GM19043 (cell line): Measurements from ENCODE around the gene OTOGL.
"Not testable (repeated sequence)": the region's sequence is repeated elsewhere in the genome, so short reads cannot be mapped to it uniquely, and the experiment has no call there.

Experiments
- ATAC-seq: cut with Tn5 transposase; IDR thresholded peaks from one replicate; pipeline ENCODE4 v1.9.1; 2021; ENCODE audit warnings: low read depth; ENCODE audit not compliant: unreplicated experiment

OTOGL gene

GRCh38 chr12:80213871-80214270 is 114.5 kb downstream of the OTOGL start:
- no peak for ATAC-seq

GRCh38 chr12:80217011-80217535 is 117.7 kb downstream of the OTOGL start:
- peak; percentile 44 for ATAC-seq

GRCh38 chr12:80218925-80219324 is 119.6 kb downstream of the OTOGL start:
- ATAC-seq: not testable (repeated sequence)

GRCh38 chr12:80219345-80219744 is 120.0 kb downstream of the OTOGL start:
- ATAC-seq: no peak

GRCh38 chr12:80222261-80222660 is 122.9 kb downstream of the OTOGL start:
- ATAC-seq: no peak

- ATAC-seq: no peak
Observed at GRCh38 chr12:80226576-80226975, 127.2 kb downstream of the OTOGL start.

GRCh38 chr12:80227904-80228303 is 128.6 kb downstream of the OTOGL start:
- ATAC-seq: not testable (repeated sequence)

- ATAC-seq: no peak
Observed at GRCh38 chr12:80230068-80230467, 130.7 kb downstream of the OTOGL start.

- ATAC-seq: no peak
Observed at GRCh38 chr12:80232837-80233236, 133.5 kb downstream of the OTOGL start.

GRCh38 chr12:80233926-80234325 is 134.6 kb downstream of the OTOGL start:
- no peak for ATAC-seq

- ATAC-seq: no peak
Observed at GRCh38 chr12:80234667-80235066, 135.3 kb downstream of the OTOGL start.

GRCh38 chr12:80235944-80236343 is 136.6 kb downstream of the OTOGL start:
- no peak for ATAC-seq

GRCh38 chr12:80239867-80240266 is 140.5 kb downstream of the OTOGL start:
- no peak for ATAC-seq

- no peak for ATAC-seq
Observed at GRCh38 chr12:80241576-80242273, 142.4 kb downstream of the OTOGL start.

- no peak for ATAC-seq
Observed at GRCh38 chr12:80242321-80242720, 143.0 kb downstream of the OTOGL start.

- ATAC-seq: not testable (repeated sequence)
Observed at GRCh38 chr12:80249581-80249980, 150.2 kb downstream of the OTOGL start.

- ATAC-seq: no peak
Observed at GRCh38 chr12:80257920-80258319, 158.6 kb downstream of the OTOGL start.

- ATAC-seq: no peak
Observed at GRCh38 chr12:80260269-80260668, 160.9 kb downstream of the OTOGL start.

- no peak for ATAC-seq
Observed at GRCh38 chr12:80261403-80261802, 162.1 kb downstream of the OTOGL start.

GRCh38 chr12:80262346-80262745 is 163.0 kb downstream of the OTOGL start:
- no peak for ATAC-seq

GRCh38 chr12:80262771-80263170 is 163.4 kb downstream of the OTOGL start:
- ATAC-seq: no peak

GRCh38 chr12:80264386-80264785 is 165.0 kb downstream of the OTOGL start:
- no peak for ATAC-seq
